NCI-H2029 (cell line): Measurements from ENCODE around the gene NEMF.
A peak's percentile ranks its signal among the peaks of the same experiment; 100 is the strongest.
"Not testable (repeated sequence)": the region's sequence is repeated elsewhere in the genome, so short reads cannot be mapped to it uniquely, and the experiment has no call there.

Experiments used
- DNase-seq: peaks from one replicate; lab custom pipeline; 2025; lab: John Stamatoyannopoulos, UW

Gene NEMF

DNA sequence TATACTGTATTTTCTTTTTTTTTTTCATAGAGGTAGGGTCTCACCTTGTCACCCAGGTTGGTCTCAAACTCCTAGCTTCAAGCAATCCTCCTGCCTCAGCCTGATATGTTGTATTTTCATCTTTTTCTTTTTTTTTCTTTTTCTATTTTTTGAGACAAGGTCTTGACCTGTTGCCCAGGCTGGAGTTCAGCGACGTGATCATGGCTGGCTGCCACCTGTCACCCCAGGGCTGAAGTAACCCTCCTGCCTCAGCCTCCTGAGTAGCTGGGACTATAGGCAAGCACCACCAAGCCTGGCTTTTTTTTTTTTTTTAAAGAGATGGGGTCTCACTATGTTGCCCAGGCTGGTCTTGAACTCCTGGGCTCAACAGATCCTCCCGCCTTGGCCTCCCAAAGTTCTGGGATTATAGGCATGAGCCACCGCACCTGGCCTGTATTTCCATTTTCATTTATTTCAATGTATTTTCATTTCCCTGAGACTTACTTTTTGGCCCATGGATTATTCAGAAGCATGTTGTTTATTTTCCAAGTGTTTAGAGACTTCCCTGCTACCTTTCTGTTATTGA is 24.1 kb upstream of the NEMF start:
- no peak for DNase-seq

- peak; percentile 10 for DNase-seq
Measured at GRCh38 chr14:49875640-49876198, 23.1 kb upstream of the NEMF start.

GRCh38 chr14:49873548-49873947 is 21.0 kb upstream of the NEMF start:
- not testable (repeated sequence) for DNase-seq

GRCh38 chr14:49870908-49871307 is 18.3 kb upstream of the NEMF start:
- DNase-seq, result no peak

- no peak for DNase-seq
Measured at GRCh38 chr14:49868720-49869114, 16.1 kb upstream of the NEMF start.

GRCh38 chr14:49867831-49868719 is 15.5 kb upstream of the NEMF start:
- peak; percentile 95 for DNase-seq

GRCh38 chr14:49865431-49865859 is 12.9 kb upstream of the NEMF start:
- DNase-seq, result peak; percentile 74

- DNase-seq, result no peak
Measured at GRCh38 chr14:49863487-49864281, 11.1 kb upstream of the NEMF start.

DNA sequence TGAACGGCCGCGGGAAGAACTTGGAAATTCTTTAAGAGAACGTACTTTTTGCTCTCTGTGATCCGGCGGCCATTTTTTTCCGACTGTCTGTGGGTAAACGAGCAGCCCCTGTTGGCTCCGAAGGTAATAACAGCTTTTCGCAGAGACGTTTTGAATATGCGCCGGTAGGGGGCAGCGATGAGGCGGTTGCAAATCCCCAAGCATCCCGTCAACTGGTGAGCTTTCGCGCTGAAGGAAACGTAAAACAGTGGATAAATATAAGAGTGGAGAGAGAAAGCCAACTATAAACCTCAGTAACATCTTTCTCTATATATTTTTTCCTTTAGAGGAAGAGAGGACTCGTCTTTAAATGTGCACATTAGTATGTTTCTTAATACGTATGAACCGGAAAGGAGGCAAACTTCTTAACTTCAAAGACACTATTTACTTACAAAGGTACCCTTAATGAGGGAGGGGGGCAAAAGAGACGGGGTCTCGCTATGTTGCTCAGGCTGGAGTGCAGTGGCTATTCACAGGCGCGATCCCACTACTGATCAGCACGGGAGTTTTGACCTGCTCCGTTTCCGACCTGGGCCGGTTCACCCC is 9.6 kb upstream of the NEMF start:
- DNase-seq, result peak; percentile 79

DNA sequence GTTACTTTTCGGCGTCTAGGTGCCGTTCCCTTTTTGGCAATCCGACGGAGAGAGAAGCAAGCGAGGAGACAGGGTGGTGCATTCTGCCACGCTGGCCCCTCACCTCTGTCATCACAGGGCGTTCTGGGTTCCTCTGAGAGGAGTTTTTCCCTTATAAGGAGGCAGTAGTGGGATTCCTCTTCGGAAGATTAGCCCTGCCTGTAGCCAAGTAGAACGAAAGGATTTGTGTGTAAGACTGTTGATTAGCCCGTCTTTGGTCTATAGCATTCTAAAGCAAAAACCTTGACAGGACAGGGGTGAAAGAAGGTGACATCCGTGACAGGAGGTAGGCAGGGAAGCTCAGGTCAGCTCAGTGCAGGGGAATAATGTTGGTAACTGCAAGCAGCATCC is 9.1 kb upstream of the NEMF start:
- peak; percentile 28 for DNase-seq

GRCh38 chr14:49860988-49861698 is 8.6 kb upstream of the NEMF start:
- no peak for DNase-seq

DNA sequence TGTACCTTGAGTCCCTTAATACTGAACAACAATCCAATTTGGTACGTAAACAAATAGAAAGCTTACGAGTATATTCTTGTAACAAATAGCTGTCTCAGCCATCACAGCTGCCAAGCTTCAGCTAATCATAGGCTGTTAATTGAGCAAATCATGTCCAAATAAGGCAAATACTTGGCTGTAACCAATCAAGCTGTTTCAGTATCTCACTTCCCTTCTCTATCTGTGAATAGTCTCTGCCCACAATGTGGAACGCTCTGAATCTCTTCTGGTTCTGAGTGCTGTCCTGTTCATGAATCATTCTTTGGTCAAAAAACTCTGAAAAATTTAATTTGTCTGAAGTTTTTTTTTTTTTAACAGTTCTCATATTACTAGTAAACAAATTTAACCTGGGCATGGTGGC is 5.8 kb upstream of the NEMF start:
- DNase-seq, result peak; percentile 57

- DNase-seq, result no peak
Measured at GRCh38 chr14:49857427-49858003, 4.9 kb upstream of the NEMF start.

DNA sequence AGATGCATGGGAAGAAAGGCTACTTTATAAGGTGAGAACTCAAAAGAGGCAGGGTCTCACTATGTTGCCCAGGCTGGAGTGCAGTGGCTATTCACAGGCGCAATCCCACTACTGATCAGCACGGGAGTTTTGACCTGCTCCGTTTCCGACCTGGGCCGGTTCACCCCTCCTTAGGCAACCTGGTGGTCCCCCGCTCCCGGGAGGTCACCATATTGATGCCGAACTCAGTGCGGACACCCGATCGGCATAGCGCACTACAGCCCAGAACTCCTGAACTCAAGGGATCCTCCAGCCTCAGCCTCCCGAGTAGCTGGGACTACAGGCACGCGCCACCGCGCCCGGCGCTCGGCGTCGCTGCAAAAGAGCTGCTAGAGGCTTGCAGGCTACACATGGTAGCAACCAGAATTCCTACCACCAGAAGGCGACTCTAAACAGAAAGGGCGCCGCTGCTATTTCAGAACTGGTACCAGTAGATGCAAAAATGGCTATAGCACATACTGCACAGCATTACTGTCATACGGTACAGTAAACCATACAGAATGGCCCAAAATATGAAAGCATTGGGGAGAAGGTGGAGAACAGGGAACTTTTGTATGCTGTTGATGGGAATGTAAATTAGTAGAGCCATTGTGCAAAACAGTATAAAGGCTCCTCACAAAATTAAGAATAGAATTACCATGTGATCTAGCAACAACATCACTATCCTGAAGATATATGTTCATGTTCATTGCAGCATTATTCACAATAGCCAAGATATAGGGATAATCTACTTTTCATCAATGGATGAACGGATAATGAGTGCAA is 1.2 kb upstream of the NEMF start:
- peak; percentile 88 for DNase-seq

- no peak for DNase-seq
Measured at GRCh38 chr14:49853158-49853477, 530 bp upstream of the NEMF start.

- DNase-seq, result no peak
Measured at GRCh38 chr14:49851813-49852212, 775 bp downstream of the NEMF start.

GRCh38 chr14:49849213-49849847 is 3.3 kb downstream of the NEMF start:
- peak; percentile 67 for DNase-seq

DNA sequence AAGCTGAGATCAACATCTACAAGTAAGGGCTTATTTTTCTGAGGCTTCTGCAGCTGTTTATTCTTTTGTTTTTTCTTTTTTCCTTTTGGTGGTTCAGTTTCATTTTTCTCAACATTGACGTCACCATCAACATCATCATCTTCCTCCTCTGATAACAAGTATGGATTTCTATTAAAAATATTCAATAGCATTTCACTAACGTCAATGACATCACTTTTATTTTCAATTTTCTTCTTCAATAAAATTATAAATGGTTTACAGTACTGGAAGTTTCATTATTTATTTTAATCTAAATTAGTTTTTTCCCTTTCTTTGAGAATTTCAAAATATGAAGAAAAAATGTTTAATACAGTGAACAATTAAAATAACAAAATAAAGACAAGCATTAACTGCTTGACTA is 23.9 kb downstream of the NEMF start:
- DNase-seq, result no peak

GRCh38 chr14:49820176-49820575 is 32.4 kb downstream of the NEMF start:
- DNase-seq, result no peak

DNA sequence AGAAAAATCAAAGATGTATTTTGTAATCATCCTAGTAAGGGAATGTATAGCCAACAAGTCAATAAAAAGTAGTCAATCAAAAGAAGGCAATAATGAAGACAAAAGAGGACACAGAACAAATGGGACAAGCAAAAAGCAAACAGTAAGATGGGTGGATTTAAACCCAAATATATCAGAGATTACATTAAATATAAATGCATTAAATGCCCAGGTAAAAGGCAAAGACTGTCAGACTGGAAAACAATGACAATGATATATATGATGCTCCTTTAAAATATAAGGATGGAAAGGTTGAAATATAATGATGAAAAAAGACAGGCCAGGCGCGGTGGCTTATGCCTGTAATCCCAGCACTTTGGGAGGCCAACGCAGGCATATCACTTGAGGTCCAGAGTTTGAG is 35.7 kb downstream of the NEMF start:
- DNase-seq, result no peak
